Naive thymus-derived CD8-positive, alpha-beta T cell (primary cell): ENCODE data around the gene RIC3. TPM values are rescaled to one million over a fixed set of nuclear protein-coding genes. Genes with fewer than 3 reads are reported as not detected.

Experiments
- ATAC-seq, 2 donors: fragments of 150-1000 bp; cut with Tn5 transposase in 1 of 2; sonication (Bioruptor Pico), chemical (Tn5 transposase) in 1 of 2; 1 replicate in 1 of 2; 2 replicates in 1 of 2; pipeline ENCODE4 v1.10.0; 2021; ENCODE audit warnings: mild to moderate bottlenecking in 2 of 2, moderate library complexity in 2 of 2
- POLR2A ChIA-PET: fragments of 350-600 bp; sonication (Branson Sonifier 250); formaldehyde crosslinking; loops from one replicate; lab custom pipeline; 2021; ENCODE audit warnings: antibody characterized with exemption; lab: Charles Lee
- DNase-seq, 10 donors: peaks; one replicate each; pipeline versions ENCODE4 v3.0.0 to v3.0.0-alpha.2; 2020 to 2022
- H3K27ac Mint-ChIP-seq, 10 donors: one replicate each; pipeline ENCODE4 v1.8.0; 2020 to 2022; ENCODE audit warnings: mild to moderate bottlenecking in 10 of 10, mixed read lengths in 10 of 10, moderate library complexity in 4 of 10, inconsistent platforms in 1 of 10
- H3K27me3 Mint-ChIP-seq, 5 donors: one replicate each; pipeline ENCODE4 v1.8.0; 2021 to 2022; ENCODE audit warnings: mixed read lengths in 5 of 5
- H3K36me3 Mint-ChIP-seq, 3 donors: one replicate each; pipeline ENCODE4 v1.8.0; 2020 to 2022; ENCODE audit warnings: mixed read lengths in 3 of 3, mild to moderate bottlenecking in 2 of 3, inconsistent platforms in 1 of 3
- H3K4me1 Mint-ChIP-seq, 4 donors: one replicate each; pipeline ENCODE4 v1.8.0; 2021 to 2022; ENCODE audit warnings: mixed read lengths in 4 of 4
- H3K4me3 Mint-ChIP-seq, 10 donors: one replicate each; pipeline ENCODE4 v1.8.0; 2020 to 2022; ENCODE audit warnings: mild to moderate bottlenecking in 10 of 10, mixed read lengths in 10 of 10, moderate library complexity in 6 of 10, inconsistent platforms in 1 of 10
- H3K9me3 Mint-ChIP-seq, 9 donors: one replicate each; pipeline ENCODE4 v1.8.0; 2020 to 2022; ENCODE audit warnings: mixed read lengths in 9 of 9, mild to moderate bottlenecking in 3 of 9, inconsistent platforms in 1 of 9, moderate library complexity in 1 of 9
- polyA plus RNA-seq, 3 donors: library from polyadenylated mRNA; unstranded; fragments of 300-500 nt; fragmentation: Illumina TruSeq; gene quantifications; one replicate each; pipeline ENCODE4 v1.2.3, GENCODE V29; 2021
- total RNA-seq, 8 experiments: library from RNA in 2 of 8; stranded (reverse) in 2 of 8; gene quantifications; one replicate each; pipeline ENCODE4 v1.2.3 and lab custom pipeline; 2021 to 2026

The RIC3 gene
- total and polyA plus RNA-seq, 5 experiments from 2014 or later: 2.2 to 58.1 (median 4.4) TPM

- DNase-seq (no peak), ATAC-seq (no peak)
- no peaks in the 10 kb centered on the region for H3K9me3 Mint-ChIP-seq
- POLR2A ChIA-PET: no interaction called here
- peaks cover 2 to 46% (median 9%) of the 10 kb centered on the region in 4 donors for H3K4me1 Mint-ChIP-seq
- no peaks in the 10 kb centered on the region for H3K36me3 Mint-ChIP-seq
- peaks cover 8 to 56% (median 33%) of the 10 kb centered on the region in 5 donors for H3K27me3 Mint-ChIP-seq
- peak overlapping the region in 1 of 10 donors; percentile 47 for H3K4me3 Mint-ChIP-seq
- peak overlapping the region in 1 of 10 donors; percentile 62 for H3K27ac Mint-ChIP-seq
Observed at GRCh38 chr11:8202516-8203413, 33.9 kb upstream of the RIC3 start.

GRCh38 chr11:8201644-8202365 lies 33.0 kb upstream of the RIC3 start:
- no peaks in the 10 kb centered on the region for H3K36me3 Mint-ChIP-seq
- no peaks in the 10 kb centered on the region for H3K9me3 Mint-ChIP-seq
- peak overlapping the region in 2 of 10 donors; percentile 46 to 62 for H3K27ac Mint-ChIP-seq
- POLR2A ChIA-PET: no interaction called here
- peaks cover 8 to 56% (median 27%) of the 10 kb centered on the region in 5 donors for H3K27me3 Mint-ChIP-seq
- ATAC-seq (peak in 1 of 2 donors; percentile 57), DNase-seq (no peak)
- peak overlapping the region in 1 of 10 donors; percentile 47 for H3K4me3 Mint-ChIP-seq
- H3K4me1 Mint-ChIP-seq: peaks cover under 1 to 40% (median 5%) of the 10 kb centered on the region in 4 donors

GRCh38 chr11:8199676-8200075 lies 30.9 kb upstream of the RIC3 start:
- H3K9me3 Mint-ChIP-seq: no peaks in the 10 kb centered on the region
- no peak overlapping the region for H3K27ac Mint-ChIP-seq
- DNase-seq (no peak), ATAC-seq (no peak)
- POLR2A ChIA-PET: no interaction called here
- H3K4me1 Mint-ChIP-seq: peaks cover 0 to 22% (median 0%) of the 10 kb centered on the region in 4 donors
- no peak overlapping the region for H3K4me3 Mint-ChIP-seq
- H3K27me3 Mint-ChIP-seq: peaks cover 8 to 58% (median 21%) of the 10 kb centered on the region in 5 donors
- no peaks in the 10 kb centered on the region for H3K36me3 Mint-ChIP-seq

- peaks cover 8 to 67% (median 29%) of the 10 kb centered on the region in 5 donors for H3K27me3 Mint-ChIP-seq
- POLR2A ChIA-PET: no interaction called here
Observed at GRCh38 chr11:8196749-8197148, 27.9 kb upstream of the RIC3 start.

GRCh38 chr11:8194956-8195355 lies 26.1 kb upstream of the RIC3 start:
- POLR2A ChIA-PET: no interaction called here
- no peak for DNase-seq
- no peak for ATAC-seq
- Mint-ChIP-seq H3K4me1 (no peaks in the 10 kb centered on the region), H3K36me3 (no peaks in the 10 kb centered on the region), H3K4me3 (no peak overlapping the region), H3K9me3 (peaks cover 0 to 2% (median 0%) of the 10 kb centered on the region in 9 donors), H3K27me3 (peaks cover 11 to 78% (median 37%) of the 10 kb centered on the region in 5 donors), H3K27ac (no peak overlapping the region)

More at GRCh38 chr11:8196749-8197148, 27.9 kb upstream of the RIC3 start:
- H3K27ac Mint-ChIP-seq: peak overlapping the region in 1 of 10 donors; percentile 30
- H3K4me3 Mint-ChIP-seq: no peak overlapping the region
- peaks cover 0 to 2% (median 0%) of the 10 kb centered on the region in 9 donors for H3K9me3 Mint-ChIP-seq
- no peak for DNase-seq
- no peak for ATAC-seq
- H3K36me3 Mint-ChIP-seq: no peaks in the 10 kb centered on the region
- peaks cover 0 to 3% (median 0%) of the 10 kb centered on the region in 4 donors for H3K4me1 Mint-ChIP-seq

GRCh38 chr11:8192896-8193209 lies 24.0 kb upstream of the RIC3 start:
- Mint-ChIP-seq H3K36me3 (no peaks in the 10 kb centered on the region), H3K9me3 (peaks cover 0 to 2% (median 0%) of the 10 kb centered on the region in 9 donors), H3K4me1 (no peaks in the 10 kb centered on the region), H3K27me3 (peaks cover 15 to 68% (median 41%) of the 10 kb centered on the region in 5 donors), H3K4me3 (no peak overlapping the region), H3K27ac (no peak overlapping the region)
- POLR2A ChIA-PET: no interaction called here
- no peak for DNase-seq
- ATAC-seq: no peak

- H3K4me1 Mint-ChIP-seq: no peaks in the 10 kb centered on the region
- peaks cover 0 to 2% (median 0%) of the 10 kb centered on the region in 9 donors for H3K9me3 Mint-ChIP-seq
- no peak for ATAC-seq
- no peaks in the 10 kb centered on the region for H3K36me3 Mint-ChIP-seq
- no peak overlapping the region for H3K27ac Mint-ChIP-seq
- peak in 5 of 10 donors; percentile 24 to 69 (median 28) for DNase-seq
- POLR2A ChIA-PET: no interaction called here
- H3K4me3 Mint-ChIP-seq: no peak overlapping the region
- H3K27me3 Mint-ChIP-seq: peaks cover 14 to 68% (median 37%) of the 10 kb centered on the region in 5 donors
Observed at GRCh38 chr11:8192016-8192895, 23.4 kb upstream of the RIC3 start.

- DNase-seq: no peak
- H3K4me3 Mint-ChIP-seq: no peak overlapping the region
- H3K36me3 Mint-ChIP-seq: peaks cover 0 to 4% (median 0%) of the 10 kb centered on the region in 3 donors
- H3K9me3 Mint-ChIP-seq: peaks cover 0 to 2% (median 0%) of the 10 kb centered on the region in 9 donors
- ATAC-seq: no peak
- no peak overlapping the region for H3K27ac Mint-ChIP-seq
- H3K27me3 Mint-ChIP-seq: peaks cover 14 to 73% (median 34%) of the 10 kb centered on the region in 5 donors
- POLR2A ChIA-PET: no interaction called here
- H3K4me1 Mint-ChIP-seq: no peaks in the 10 kb centered on the region
Observed at GRCh38 chr11:8190431-8190830, 21.6 kb upstream of the RIC3 start.

- H3K27ac Mint-ChIP-seq: no peak overlapping the region
- no peaks in the 10 kb centered on the region for H3K4me1 Mint-ChIP-seq
- no peak for DNase-seq
- peaks cover 0 to 7% (median 0%) of the 10 kb centered on the region in 9 donors for H3K9me3 Mint-ChIP-seq
- H3K27me3 Mint-ChIP-seq: peaks cover 3 to 58% (median 16%) of the 10 kb centered on the region in 5 donors
- POLR2A ChIA-PET: no interaction called here
- no peak for ATAC-seq
- no peak overlapping the region for H3K4me3 Mint-ChIP-seq
- peaks cover 0 to 4% (median 0%) of the 10 kb centered on the region in 3 donors for H3K36me3 Mint-ChIP-seq
Observed at GRCh38 chr11:8186429-8186828, 17.6 kb upstream of the RIC3 start.

- DNase-seq (no peak), ATAC-seq (no peak)
- Mint-ChIP-seq H3K9me3 (peaks cover 0 to 7% (median 0%) of the 10 kb centered on the region in 9 donors), H3K27ac (no peak overlapping the region), H3K4me1 (no peaks in the 10 kb centered on the region), H3K36me3 (peaks cover 0 to 4% (median 0%) of the 10 kb centered on the region in 3 donors), H3K27me3 (peaks cover 3 to 50% (median 16%) of the 10 kb centered on the region in 5 donors), H3K4me3 (no peak overlapping the region)
- POLR2A ChIA-PET: no interaction called here
Observed at GRCh38 chr11:8183111-8183510, 14.3 kb upstream of the RIC3 start.

- ATAC-seq (no peak), DNase-seq (no peak)
- Mint-ChIP-seq H3K4me3 (no peak overlapping the region), H3K4me1 (no peaks in the 10 kb centered on the region), H3K27ac (no peak overlapping the region), H3K27me3 (peaks cover 2 to 31% (median 12%) of the 10 kb centered on the region in 5 donors), H3K9me3 (peaks cover 0 to 7% (median 0%) of the 10 kb centered on the region in 9 donors), H3K36me3 (no peaks in the 10 kb centered on the region)
- POLR2A ChIA-PET: no interaction called here
Observed at GRCh38 chr11:8180469-8180868, 11.6 kb upstream of the RIC3 start.

- ATAC-seq: no peak
- Mint-ChIP-seq H3K27me3 (peaks cover 9 to 45% (median 19%) of the 10 kb centered on the region in 5 donors), H3K4me1 (no peaks in the 10 kb centered on the region), H3K9me3 (no peaks in the 10 kb centered on the region), H3K36me3 (no peaks in the 10 kb centered on the region), H3K4me3 (no peak overlapping the region), H3K27ac (no peak overlapping the region)
- POLR2A ChIA-PET: no interaction called here
- no peak for DNase-seq
Observed at GRCh38 chr11:8178297-8178696, 9.5 kb upstream of the RIC3 start.
